Tibial nerve (tissue), 4 donors: Measurements from ENCODE around the gene RGS17. TPM values are rescaled to one million over a fixed set of nuclear protein-coding genes. Genes with fewer than 3 reads are reported as not detected.

Source experiments
- DNase-seq, 2 donors: peaks; one replicate each; pipeline ENCODE4 v3.0.0-alpha.2; 2019; ENCODE audit warnings: low spot score in 2 of 2
- H3K27ac ChIP-seq, 4 donors: fragments of 200-600 bp; sonication (generic) in 3 of 4; one replicate each; pipeline ENCODE4 v1.5.1; 2017 to 2019; ENCODE audit warnings: mild to moderate bottlenecking in 1 of 4
- H3K27me3 ChIP-seq, 2 donors: fragments of 200-600 bp; sonication (generic) in 1 of 2; one replicate each; pipeline versions ENCODE4 v1.5.1 to v1.6.0; 2017 to 2019
- H3K36me3 ChIP-seq, 3 donors: fragments of 200-600 bp; sonication (generic); one replicate each; pipeline ENCODE4 v1.5.1; 2018 to 2019
- H3K4me1 ChIP-seq, 4 donors: fragments of 200-600 bp; sonication (generic) in 3 of 4; one replicate each; pipeline ENCODE4 v1.5.1; 2017 to 2019
- H3K4me3 ChIP-seq, 4 donors: fragments of 200-600 bp; sonication (generic) in 3 of 4; one replicate each; pipeline ENCODE4 v1.5.1; 2017 to 2019; ENCODE audit warnings: mild to moderate bottlenecking in 1 of 4, moderate library complexity in 1 of 4
- H3K9me3 ChIP-seq, 4 donors: fragments of 200-600 bp; sonication (generic) in 3 of 4; one replicate each; pipeline ENCODE4 v1.5.1; 2017 to 2019
- EP300 ChIP-seq, 2 donors: sonication (generic); formaldehyde crosslinking; IDR thresholded peaks; one replicate each; pipeline ENCODE4 v1.6.1; 2017; ENCODE audit warnings: antibody characterized with exemption in 2 of 2, mild to moderate bottlenecking in 1 of 2
- POLR2A ChIP-seq, 2 donors: fragments of 450-650 bp; IDR thresholded peaks; one replicate each; pipeline ENCODE4 v1.6.1; 2017; ENCODE audit warnings: antibody characterized with exemption in 2 of 2, mild to moderate bottlenecking in 2 of 2, moderate library complexity in 2 of 2
- WGBS, 2 donors: methylation state at CpG; one replicate each; pipeline ENCODE4 v1.1.5; 2018; 5-methylcytosine and 5-hydroxymethylcytosine counted together
- total RNA-seq, 4 donors: library from RNA; depleted of rRNA; stranded (reverse); fragments of >200 nt; gene quantifications; one replicate each; pipeline ENCODE4 v1.1.0, GENCODE V29; 2016
- TF ChIP-seq, protein P1 (sequence below), 5 experiments: fragments of 200-600 bp in 3 of 5; fragments of 450-650 bp in 2 of 5; sonication (generic) in 3 of 5; IDR thresholded peaks; one replicate each; pipeline ENCODE4 v1.5.1; 2016 to 2019; ENCODE audit warnings: antibody characterized with exemption in 5 of 5, mild to moderate bottlenecking in 3 of 5, moderate library complexity in 2 of 5

RGS17 gene
- total RNA-seq, 4 donors from 2014 or later = under 0.01 to 3.3 TPM; not detected in 2

DNA sequence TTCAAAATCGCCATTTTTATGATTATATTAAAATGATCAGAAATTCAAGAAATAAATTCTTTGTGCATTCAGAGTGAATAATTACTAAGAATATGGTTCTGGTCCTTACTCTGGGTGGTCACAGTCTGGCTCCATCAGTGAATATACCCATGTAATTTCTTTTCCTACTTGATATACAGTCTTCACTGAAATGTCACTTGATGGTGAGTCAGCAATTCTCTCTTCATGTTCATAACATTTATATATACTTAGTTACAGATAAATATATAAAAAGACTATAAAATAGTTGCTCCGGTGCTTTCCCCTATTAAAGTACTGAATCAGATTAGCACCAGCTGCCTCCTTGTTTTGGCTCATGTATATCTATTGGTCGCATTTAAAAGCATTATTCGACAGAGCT, 72.2 kb downstream of the RGS17 start:
- TF ChIP-seq EP300 (IDR thresholded peaks at IDR 0.05) = no peak
- no peak overlapping the region for H3K27ac ChIP-seq
- peaks cover 0 to 10% (median 4%) of the 10 kb centered on the region in 4 donors for H3K9me3 ChIP-seq
- no peaks in the 10 kb centered on the region for H3K4me1 ChIP-seq
- H3K36me3 ChIP-seq = no peaks in the 10 kb centered on the region
- no peak for DNase-seq
- WGBS, 2 donors = 47 to 66% methylated on average over 4 of the region's 4 CpGs
- no peak overlapping the region for H3K4me3 ChIP-seq
- no peaks in the 10 kb centered on the region for H3K27me3 ChIP-seq

- no peak for TF ChIP-seq POLR2A (IDR thresholded peaks at IDR 0.05)
- TF ChIP-seq EP300 (IDR thresholded peaks at IDR 0.05) = no peak
- TF ChIP-seq, protein P1, sequence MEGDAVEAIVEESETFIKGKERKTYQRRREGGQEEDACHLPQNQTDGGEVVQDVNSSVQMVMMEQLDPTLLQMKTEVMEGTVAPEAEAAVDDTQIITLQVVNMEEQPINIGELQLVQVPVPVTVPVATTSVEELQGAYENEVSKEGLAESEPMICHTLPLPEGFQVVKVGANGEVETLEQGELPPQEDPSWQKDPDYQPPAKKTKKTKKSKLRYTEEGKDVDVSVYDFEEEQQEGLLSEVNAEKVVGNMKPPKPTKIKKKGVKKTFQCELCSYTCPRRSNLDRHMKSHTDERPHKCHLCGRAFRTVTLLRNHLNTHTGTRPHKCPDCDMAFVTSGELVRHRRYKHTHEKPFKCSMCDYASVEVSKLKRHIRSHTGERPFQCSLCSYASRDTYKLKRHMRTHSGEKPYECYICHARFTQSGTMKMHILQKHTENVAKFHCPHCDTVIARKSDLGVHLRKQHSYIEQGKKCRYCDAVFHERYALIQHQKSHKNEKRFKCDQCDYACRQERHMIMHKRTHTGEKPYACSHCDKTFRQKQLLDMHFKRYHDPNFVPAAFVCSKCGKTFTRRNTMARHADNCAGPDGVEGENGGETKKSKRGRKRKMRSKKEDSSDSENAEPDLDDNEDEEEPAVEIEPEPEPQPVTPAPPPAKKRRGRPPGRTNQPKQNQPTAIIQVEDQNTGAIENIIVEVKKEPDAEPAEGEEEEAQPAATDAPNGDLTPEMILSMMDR (IDR thresholded peaks at IDR 0.05) = no peak
- no peak overlapping the region for H3K27ac ChIP-seq
- no peaks in the 10 kb centered on the region for H3K27me3 ChIP-seq
- no peak for DNase-seq
- no peak overlapping the region for H3K4me3 ChIP-seq
- 30 to 33% methylated on average over 4 of the region's 4 CpGs for WGBS, 2 donors
- H3K36me3 ChIP-seq = no peaks in the 10 kb centered on the region
- no peaks in the 10 kb centered on the region for H3K4me1 ChIP-seq
- peaks cover 0 to 6% (median under 1%) of the 10 kb centered on the region in 4 donors for H3K9me3 ChIP-seq
These were observed 72.8 kb downstream of the RGS17 start for GRCh38 chr6:153058291-153058690.

DNA sequence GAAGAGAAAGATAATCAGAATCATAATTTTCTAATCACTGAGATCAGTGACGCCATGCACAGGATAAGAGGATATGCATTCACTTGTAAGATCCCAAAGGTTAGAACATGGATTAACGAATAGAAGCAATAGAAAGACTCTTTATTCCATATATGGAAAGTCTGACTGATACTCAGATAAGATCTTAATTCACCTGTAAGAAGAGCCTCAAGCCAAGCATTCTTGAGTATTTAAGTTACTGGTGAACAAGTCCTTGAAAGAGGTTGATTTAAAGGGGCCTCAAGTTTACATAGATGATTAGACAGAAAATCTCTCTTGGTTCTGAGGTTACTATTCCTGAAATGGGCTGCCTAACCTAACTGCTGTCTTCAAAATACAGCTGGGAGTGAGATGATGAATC, 74.8 kb downstream of the RGS17 start:
- TF ChIP-seq, protein P1 (IDR thresholded peaks at IDR 0.05) = no peak
- TF ChIP-seq POLR2A (IDR thresholded peaks at IDR 0.05) (no peak), EP300 (IDR thresholded peaks at IDR 0.05) (no peak)
- Histone ChIP-seq H3K27me3 (no peaks in the 10 kb centered on the region), H3K27ac (no peak overlapping the region), H3K9me3 (peaks cover 0 to 6% (median 0%) of the 10 kb centered on the region in 4 donors), H3K36me3 (no peaks in the 10 kb centered on the region), H3K4me3 (no peak overlapping the region), H3K4me1 (no peaks in the 10 kb centered on the region)
- WGBS, 2 donors = 68 to 80% methylated on average over 2 of the region's 2 CpGs
- DNase-seq = no peak

- H3K4me3 ChIP-seq = no peak overlapping the region
- no peaks in the 10 kb centered on the region for H3K36me3 ChIP-seq
- no peaks in the 10 kb centered on the region for H3K4me1 ChIP-seq
- H3K9me3 ChIP-seq = no peaks in the 10 kb centered on the region
- no peak overlapping the region for H3K27ac ChIP-seq
- no peaks in the 10 kb centered on the region for H3K27me3 ChIP-seq
- DNase-seq = no peak
- TF ChIP-seq, protein P1 (IDR thresholded peaks at IDR 0.05) = no peak
- TF ChIP-seq EP300 (IDR thresholded peaks at IDR 0.05) (no peak), POLR2A (IDR thresholded peaks at IDR 0.05) (no peak)
These were observed 79.3 kb downstream of the RGS17 start for GRCh38 chr6:153051801-153052200.

- Histone ChIP-seq H3K27me3 (no peaks in the 10 kb centered on the region), H3K4me1 (no peaks in the 10 kb centered on the region), H3K9me3 (no peaks in the 10 kb centered on the region), H3K4me3 (no peak overlapping the region), H3K36me3 (no peaks in the 10 kb centered on the region), H3K27ac (no peak overlapping the region)
- 93 to 98% methylated on average over 3 of the region's 3 CpGs for WGBS, 2 donors
- TF ChIP-seq POLR2A (IDR thresholded peaks at IDR 0.05) = no peak
- TF ChIP-seq, protein P1 (IDR thresholded peaks at IDR 0.05) = no peak
- TF ChIP-seq EP300 (IDR thresholded peaks at IDR 0.05) = no peak
- no peak for DNase-seq
These were observed 82.5 kb downstream of the RGS17 start for GRCh38 chr6:153048631-153049030.

GRCh38 chr6:153047386-153047785, 83.7 kb downstream of the RGS17 start:
- WGBS, 2 donors = 47 to 78% methylated on average over 2 of the region's 2 CpGs
- H3K9me3 ChIP-seq = no peaks in the 10 kb centered on the region
- no peaks in the 10 kb centered on the region for H3K27me3 ChIP-seq
- no peaks in the 10 kb centered on the region for H3K4me1 ChIP-seq
- no peaks in the 10 kb centered on the region for H3K36me3 ChIP-seq
- TF ChIP-seq EP300 (IDR thresholded peaks at IDR 0.05) = no peak
- no peak for TF ChIP-seq POLR2A (IDR thresholded peaks at IDR 0.05)
- TF ChIP-seq, protein P1 (IDR thresholded peaks at IDR 0.05) = no peak
- H3K4me3 ChIP-seq = no peak overlapping the region
- DNase-seq = no peak
- no peak overlapping the region for H3K27ac ChIP-seq
